ENCODE data around the gene INIP. TPM values are rescaled to one million over a fixed set of nuclear protein-coding genes. Genes with fewer than 3 reads are reported as not detected.

Gene INIP
- total and polyA plus RNA-seq, 9 of the 15 experiments (the other 6 are each of a cell fraction or from before 2014, with no cell fraction given): 11.9 to 87.9 (median 37.3) TPM

- TF ChIP-seq CBX2 (IDR thresholded peaks at IDR 0.05; ENCODE audit: insufficient read depth, low read length, poor library complexity, severe bottlenecking) (no peak), ZNF696 (CRISPR knock-in tag; conservative IDR thresholded peaks at IDR 0.05) (no peak), NFIX (CRISPR knock-in tag; IDR thresholded peaks at IDR 0.05; ENCODE audit: low read depth) (no peak), ELF2 (CRISPR knock-in tag; IDR thresholded peaks at IDR 0.05) (peak; percentile 76), HCFC1 (IDR thresholded peaks at IDR 0.05; ENCODE audit: low read depth, low read length) (peak; percentile 21; the same call in 1 of the 2 replicates), EGR1 (conservative IDR thresholded peaks at IDR 0.05) (peak; percentile 96), CEBPG (CRISPR knock-in tag; IDR thresholded peaks at IDR 0.05) (peak; percentile 63; the same call in 1 of the 2 replicates), CEBPG (tag; conservative IDR thresholded peaks at IDR 0.05 in 1 of 2, IDR thresholded peaks at IDR 0.05 in 1 of 2) (0 out of 4 replicates have a peak, but pooled peaks of 1 of the 2 experiments have one; percentile 22), MEIS2 (IDR thresholded peaks at IDR 0.05; ENCODE audit: partially characterized antibody) (peak; percentile 80), ZNF449 (CRISPR knock-in tag; IDR thresholded peaks at IDR 0.05) (no peak), CREM (IDR thresholded peaks at IDR 0.05; ENCODE audit: low read depth) (peak; percentile 88), ZNF311 (CRISPR knock-in tag; IDR thresholded peaks at IDR 0.05) (no peak), NCOR1 (IDR thresholded peaks at IDR 0.05) (no peak), FOXA1 (IDR thresholded peaks at IDR 0.05; ENCODE audit: borderline replicate concordance) (no peak)
- TF ChIP-seq, protein P1, sequence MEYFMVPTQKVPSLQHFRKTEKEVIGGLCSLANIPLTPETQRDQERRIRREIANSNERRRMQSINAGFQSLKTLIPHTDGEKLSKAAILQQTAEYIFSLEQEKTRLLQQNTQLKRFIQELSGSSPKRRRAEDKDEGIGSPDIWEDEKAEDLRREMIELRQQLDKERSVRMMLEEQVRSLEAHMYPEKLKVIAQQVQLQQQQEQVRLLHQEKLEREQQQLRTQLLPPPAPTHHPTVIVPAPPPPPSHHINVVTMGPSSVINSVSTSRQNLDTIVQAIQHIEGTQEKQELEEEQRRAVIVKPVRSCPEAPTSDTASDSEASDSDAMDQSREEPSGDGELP (CRISPR knock-in tag; IDR thresholded peaks at IDR 0.05; ENCODE audit: borderline replicate concordance): peak; percentile 53
- TF ChIP-seq, protein P2, sequence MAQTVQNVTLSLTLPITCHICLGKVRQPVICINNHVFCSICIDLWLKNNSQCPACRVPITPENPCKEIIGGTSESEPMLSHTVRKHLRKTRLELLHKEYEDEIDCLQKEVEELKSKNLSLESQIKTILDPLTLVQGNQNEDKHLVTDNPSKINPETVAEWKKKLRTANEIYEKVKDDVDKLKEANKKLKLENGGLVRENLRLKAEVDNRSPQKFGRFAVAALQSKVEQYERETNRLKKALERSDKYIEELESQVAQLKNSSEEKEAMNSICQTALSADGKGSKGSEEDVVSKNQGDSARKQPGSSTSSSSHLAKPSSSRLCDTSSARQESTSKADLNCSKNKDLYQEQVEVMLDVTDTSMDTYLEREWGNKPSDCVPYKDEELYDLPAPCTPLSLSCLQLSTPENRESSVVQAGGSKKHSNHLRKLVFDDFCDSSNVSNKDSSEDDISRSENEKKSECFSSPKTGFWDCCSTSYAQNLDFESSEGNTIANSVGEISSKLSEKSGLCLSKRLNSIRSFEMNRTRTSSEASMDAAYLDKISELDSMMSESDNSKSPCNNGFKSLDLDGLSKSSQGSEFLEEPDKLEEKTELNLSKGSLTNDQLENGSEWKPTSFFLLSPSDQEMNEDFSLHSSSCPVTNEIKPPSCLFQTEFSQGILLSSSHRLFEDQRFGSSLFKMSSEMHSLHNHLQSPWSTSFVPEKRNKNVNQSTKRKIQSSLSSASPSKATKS (CRISPR knock-in tag; IDR thresholded peaks at IDR 0.05): no peak
- TF ChIP-seq, protein P3, sequence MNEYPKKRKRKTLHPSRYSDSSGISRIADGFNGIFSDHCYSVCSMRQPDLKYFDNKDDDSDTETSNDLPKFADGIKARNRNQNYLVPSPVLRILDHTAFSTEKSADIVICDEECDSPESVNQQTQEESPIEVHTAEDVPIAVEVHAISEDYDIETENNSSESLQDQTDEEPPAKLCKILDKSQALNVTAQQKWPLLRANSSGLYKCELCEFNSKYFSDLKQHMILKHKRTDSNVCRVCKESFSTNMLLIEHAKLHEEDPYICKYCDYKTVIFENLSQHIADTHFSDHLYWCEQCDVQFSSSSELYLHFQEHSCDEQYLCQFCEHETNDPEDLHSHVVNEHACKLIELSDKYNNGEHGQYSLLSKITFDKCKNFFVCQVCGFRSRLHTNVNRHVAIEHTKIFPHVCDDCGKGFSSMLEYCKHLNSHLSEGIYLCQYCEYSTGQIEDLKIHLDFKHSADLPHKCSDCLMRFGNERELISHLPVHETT (CRISPR knock-in tag; conservative IDR thresholded peaks at IDR 0.05 in 1 of 2, IDR thresholded peaks at IDR 0.05 in 1 of 2): 0 out of 4 replicates have a peak, but pooled peaks of 1 of the 2 experiments have one; percentile 28
- TF ChIP-seq, protein P4, sequence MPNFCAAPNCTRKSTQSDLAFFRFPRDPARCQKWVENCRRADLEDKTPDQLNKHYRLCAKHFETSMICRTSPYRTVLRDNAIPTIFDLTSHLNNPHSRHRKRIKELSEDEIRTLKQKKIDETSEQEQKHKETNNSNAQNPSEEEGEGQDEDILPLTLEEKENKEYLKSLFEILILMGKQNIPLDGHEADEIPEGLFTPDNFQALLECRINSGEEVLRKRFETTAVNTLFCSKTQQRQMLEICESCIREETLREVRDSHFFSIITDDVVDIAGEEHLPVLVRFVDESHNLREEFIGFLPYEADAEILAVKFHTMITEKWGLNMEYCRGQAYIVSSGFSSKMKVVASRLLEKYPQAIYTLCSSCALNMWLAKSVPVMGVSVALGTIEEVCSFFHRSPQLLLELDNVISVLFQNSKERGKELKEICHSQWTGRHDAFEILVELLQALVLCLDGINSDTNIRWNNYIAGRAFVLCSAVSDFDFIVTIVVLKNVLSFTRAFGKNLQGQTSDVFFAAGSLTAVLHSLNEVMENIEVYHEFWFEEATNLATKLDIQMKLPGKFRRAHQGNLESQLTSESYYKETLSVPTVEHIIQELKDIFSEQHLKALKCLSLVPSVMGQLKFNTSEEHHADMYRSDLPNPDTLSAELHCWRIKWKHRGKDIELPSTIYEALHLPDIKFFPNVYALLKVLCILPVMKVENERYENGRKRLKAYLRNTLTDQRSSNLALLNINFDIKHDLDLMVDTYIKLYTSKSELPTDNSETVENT (CRISPR knock-in tag; IDR thresholded peaks at IDR 0.05): peak; percentile 26; the same call in 1 of the 2 replicates
Measured at GRCh38 chr9:112717661-112718331, at the start of gene INIP (continued).
